Duodenal mucosa (tissue), 2 donors: ENCODE data around the gene RCBTB2.

Experiments used
- H3K27ac ChIP-seq: one replicate; pipeline ENCODE4 v1.7.0; 2013; ENCODE audit warnings: low read depth, low read length
- H3K27me3 ChIP-seq, 2 donors: one replicate each; pipeline ENCODE4 v1.7.0; 2013; ENCODE audit warnings: low read length in 2 of 2, control low read depth in 1 of 2; ENCODE audit not compliant: insufficient read depth in 2 of 2, control insufficient read depth in 1 of 2
- H3K36me3 ChIP-seq, 2 donors: one replicate each; pipeline ENCODE4 v1.7.0; 2013; ENCODE audit warnings: low read length in 2 of 2, control low read depth in 1 of 2; ENCODE audit not compliant: insufficient read depth in 2 of 2, control insufficient read depth in 1 of 2
- H3K4me1 ChIP-seq, 2 donors: one replicate each; pipeline ENCODE4 v1.7.0; 2013; ENCODE audit warnings: low read length in 2 of 2, control low read depth in 1 of 2; ENCODE audit not compliant: insufficient read depth in 2 of 2, control insufficient read depth in 1 of 2
- H3K4me3 ChIP-seq, 2 donors: one replicate each; pipeline ENCODE4 v1.7.0; 2013; ENCODE audit warnings: low read length in 2 of 2, low read depth in 1 of 2
- H3K9ac ChIP-seq, 2 donors: one replicate each; pipeline ENCODE4 v1.7.0; 2013; ENCODE audit warnings: low read length in 2 of 2, low read depth in 1 of 2
- H3K9me3 ChIP-seq, 2 donors: one replicate each; pipeline ENCODE4 v1.7.0; 2013; ENCODE audit warnings: low read length in 2 of 2, control low read depth in 1 of 2; ENCODE audit not compliant: control insufficient read depth in 1 of 2

RCBTB2 gene

DNA sequence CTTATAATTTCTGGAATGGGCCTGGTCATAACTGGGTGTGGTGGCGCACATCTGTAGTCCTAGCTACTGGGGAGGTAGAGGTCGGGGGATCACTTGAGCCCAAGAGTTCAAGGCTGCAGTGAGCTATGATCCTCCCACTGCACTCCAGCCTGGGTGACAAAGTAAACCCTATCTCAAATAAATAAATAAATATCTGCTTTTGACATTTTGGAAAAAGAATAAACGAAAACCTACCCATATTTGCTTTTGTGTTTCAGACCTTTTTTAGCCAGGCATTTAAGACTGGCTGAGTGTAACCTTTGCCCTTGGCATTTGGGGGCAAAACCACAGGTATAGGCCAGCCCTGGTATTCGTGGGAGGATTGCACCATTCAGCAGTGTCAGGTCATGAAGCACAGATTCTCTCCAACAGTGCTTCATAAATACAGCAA lies 14.8 kb upstream of the RCBTB2 start:
- H3K9ac ChIP-seq, result no peak overlapping the region
- peaks cover 5% of the 10 kb centered on the region in 2 donors for H3K4me1 ChIP-seq
- no peak overlapping the region for H3K27ac ChIP-seq
- no peaks in the 10 kb centered on the region for H3K27me3 ChIP-seq
- no peaks in the 10 kb centered on the region for H3K36me3 ChIP-seq
- H3K4me3 ChIP-seq, result no peak overlapping the region
- peaks cover 12 to 13% of the 10 kb centered on the region in 2 donors for H3K9me3 ChIP-seq

DNA sequence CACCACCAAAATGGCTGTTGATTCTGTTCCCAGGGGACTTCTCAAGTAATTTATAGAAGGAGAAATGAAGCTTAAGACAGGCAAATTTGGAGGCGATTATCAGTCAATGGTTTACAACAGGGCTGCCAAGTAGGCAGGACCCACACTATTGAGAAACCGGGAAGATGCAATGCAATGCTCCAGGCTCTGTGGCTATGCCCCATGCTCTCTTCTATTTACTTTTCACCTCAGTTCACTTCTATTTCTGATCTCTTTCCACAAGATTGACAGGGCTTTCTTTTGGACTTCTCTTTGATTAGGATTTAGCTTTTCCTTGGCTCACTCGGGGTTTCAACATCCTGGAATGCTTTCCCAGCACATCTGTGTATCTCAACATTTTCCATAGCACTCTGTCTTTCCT lies 12.7 kb upstream of the RCBTB2 start:
- H3K4me3 ChIP-seq, result no peak overlapping the region
- H3K4me1 ChIP-seq, result peaks cover 12% of the 10 kb centered on the region in 2 donors
- no peak overlapping the region for H3K27ac ChIP-seq
- H3K27me3 ChIP-seq, result no peaks in the 10 kb centered on the region
- H3K36me3 ChIP-seq, result no peaks in the 10 kb centered on the region
- H3K9ac ChIP-seq, result no peak overlapping the region
- H3K9me3 ChIP-seq, result peaks cover 0 to 1% of the 10 kb centered on the region in 2 donors

- no peaks in the 10 kb centered on the region for H3K36me3 ChIP-seq
- H3K4me3 ChIP-seq, result peak overlapping the region; percentile 32 to 39
- no peaks in the 10 kb centered on the region for H3K9me3 ChIP-seq
- H3K27ac ChIP-seq, result no peak overlapping the region
- H3K27me3 ChIP-seq, result no peaks in the 10 kb centered on the region
- H3K4me1 ChIP-seq, result peaks cover 12% of the 10 kb centered on the region in 2 donors
- peak overlapping the region in 1 of 2 donors; percentile 8 for H3K9ac ChIP-seq
These were observed 9.9 kb upstream of the RCBTB2 start for GRCh38 chr13:48542581-48543341.

GRCh38 chr13:48542138-48542537 lies 9.3 kb upstream of the RCBTB2 start:
- Histone ChIP-seq H3K9ac (no peak overlapping the region), H3K36me3 (no peaks in the 10 kb centered on the region), H3K4me3 (peak overlapping the region in 1 of 2 donors; percentile 25), H3K4me1 (peaks cover 12% of the 10 kb centered on the region in 2 donors), H3K27ac (no peak overlapping the region), H3K9me3 (no peaks in the 10 kb centered on the region), H3K27me3 (no peaks in the 10 kb centered on the region)

- Histone ChIP-seq H3K4me1 (peaks cover 12% of the 10 kb centered on the region in 2 donors), H3K4me3 (no peak overlapping the region), H3K9ac (no peak overlapping the region), H3K36me3 (no peaks in the 10 kb centered on the region), H3K27ac (no peak overlapping the region), H3K9me3 (no peaks in the 10 kb centered on the region), H3K27me3 (no peaks in the 10 kb centered on the region)
These were observed 6.7 kb upstream of the RCBTB2 start for GRCh38 chr13:48539550-48539949.

DNA sequence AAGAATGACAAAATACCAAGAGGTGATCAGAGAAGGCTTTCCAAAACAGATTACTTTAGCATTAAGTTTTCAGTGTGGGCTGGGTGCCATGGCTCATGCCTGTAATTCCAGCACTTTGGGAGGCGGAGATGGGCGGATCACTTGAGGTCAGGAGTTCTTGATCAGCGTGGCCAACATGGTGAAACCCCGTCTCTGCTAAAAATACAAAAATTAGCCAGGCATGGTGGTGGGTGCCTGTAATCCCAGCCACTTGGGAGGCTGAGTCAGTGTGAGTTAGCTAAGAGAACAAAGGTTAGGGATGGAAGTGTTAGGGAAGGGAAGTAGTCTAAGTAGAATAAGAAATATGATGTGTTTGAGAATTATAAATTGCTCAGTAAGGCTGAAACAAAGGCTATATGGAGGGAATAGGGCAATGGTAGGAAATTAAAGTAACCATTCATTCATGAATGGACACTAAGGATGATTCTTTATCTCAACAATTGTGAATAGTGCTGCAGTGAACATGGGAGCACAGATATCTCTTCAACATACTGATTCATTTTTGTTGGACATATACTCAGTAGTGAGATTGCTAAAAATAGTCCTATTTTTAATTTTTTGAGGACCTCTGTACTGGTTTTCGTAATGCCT lies 3.9 kb upstream of the RCBTB2 start:
- H3K27me3 ChIP-seq, result no peaks in the 10 kb centered on the region
- no peaks in the 10 kb centered on the region for H3K9me3 ChIP-seq
- no peak overlapping the region for H3K4me3 ChIP-seq
- peaks cover 0 to 4% of the 10 kb centered on the region in 2 donors for H3K4me1 ChIP-seq
- H3K27ac ChIP-seq, result no peak overlapping the region
- no peak overlapping the region for H3K9ac ChIP-seq
- no peaks in the 10 kb centered on the region for H3K36me3 ChIP-seq

DNA sequence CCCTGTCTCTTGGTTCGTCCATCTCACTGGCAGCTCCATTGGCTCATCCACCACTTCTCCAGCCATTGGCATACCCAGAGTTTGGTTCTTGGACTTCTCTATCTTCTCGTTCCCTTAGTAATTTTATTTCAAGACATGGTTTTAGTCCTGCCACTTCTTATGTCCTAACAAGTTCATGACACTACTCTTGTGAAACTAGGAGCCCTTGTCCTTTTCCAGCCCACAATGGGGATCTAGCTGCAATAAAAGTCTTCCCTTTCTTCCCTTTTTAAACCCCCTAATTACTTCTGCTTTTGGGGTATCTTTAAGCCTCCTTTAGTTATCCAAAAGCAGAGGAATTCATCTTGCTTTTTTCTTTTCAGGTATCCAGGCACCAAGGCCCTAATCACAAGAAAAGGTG lies 2.9 kb upstream of the RCBTB2 start:
- Histone ChIP-seq H3K27ac (no peak overlapping the region), H3K4me1 (peaks cover 3 to 10% of the 10 kb centered on the region in 2 donors), H3K4me3 (no peak overlapping the region), H3K27me3 (no peaks in the 10 kb centered on the region), H3K9me3 (no peaks in the 10 kb centered on the region), H3K9ac (no peak overlapping the region), H3K36me3 (no peaks in the 10 kb centered on the region)

- H3K36me3 ChIP-seq, result no peaks in the 10 kb centered on the region
- no peak overlapping the region for H3K27ac ChIP-seq
- H3K4me1 ChIP-seq, result peaks cover 3 to 14% of the 10 kb centered on the region in 2 donors
These were observed 2.1 kb upstream of the RCBTB2 start for GRCh38 chr13:48534911-48535501.

GRCh38 chr13:48533961-48534600 lies 1.2 kb upstream of the RCBTB2 start:
- H3K9me3 ChIP-seq, result no peaks in the 10 kb centered on the region
- peaks cover 3 to 14% of the 10 kb centered on the region in 2 donors for H3K4me1 ChIP-seq
- H3K4me3 ChIP-seq, result no peak overlapping the region
- no peaks in the 10 kb centered on the region for H3K36me3 ChIP-seq
- no peaks in the 10 kb centered on the region for H3K27me3 ChIP-seq
- H3K9ac ChIP-seq, result no peak overlapping the region
- H3K27ac ChIP-seq, result no peak overlapping the region

More at GRCh38 chr13:48534911-48535501, 2.1 kb upstream of the RCBTB2 start:
- H3K4me3 ChIP-seq, result no peak overlapping the region
- no peaks in the 10 kb centered on the region for H3K27me3 ChIP-seq
- no peak overlapping the region for H3K9ac ChIP-seq
- no peaks in the 10 kb centered on the region for H3K9me3 ChIP-seq

DNA sequence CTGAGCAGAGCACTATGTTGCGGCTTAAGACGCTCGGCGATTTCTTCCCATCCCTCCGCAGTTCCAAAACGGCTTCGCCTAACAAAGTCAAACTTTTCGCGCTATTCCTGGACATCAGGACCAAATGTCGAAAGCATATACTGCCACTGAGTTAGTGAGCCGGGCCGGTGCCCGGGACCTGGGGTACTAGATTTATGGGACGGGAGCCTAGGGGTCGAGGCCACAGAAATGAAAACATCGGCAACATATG lies 699 bp downstream of the RCBTB2 start:
- Histone ChIP-seq H3K9ac (peak overlapping the region; percentile 94 to 98), H3K4me1 (peaks cover 3 to 14% of the 10 kb centered on the region in 2 donors)

More for the DNA sequence above, 699 bp downstream of the RCBTB2 start:
- Histone ChIP-seq H3K36me3 (no peaks in the 10 kb centered on the region), H3K27ac (peak overlapping the region; percentile 97), H3K9me3 (no peaks in the 10 kb centered on the region), H3K4me3 (peak overlapping the region; percentile 92 to 98), H3K27me3 (no peaks in the 10 kb centered on the region)
